B cell (primary cell): ENCODE measurements around the gene AP5S1. TPM values are rescaled to one million over a fixed set of nuclear protein-coding genes. Genes with fewer than 3 reads are reported as not detected.

Source experiments
- ATAC-seq: fragments of 200-7000 bp; cut with Tn5 transposase; one replicate; pipeline ENCODE4 v1.10.0; 2021; ENCODE audit warnings: low read depth, mild to moderate bottlenecking, moderate number of reproducible peaks, moderate library complexity
- CTCF ChIA-PET: fragments of 350-600 bp; sonication (Branson Sonifier 250); formaldehyde crosslinking; loops from one replicate; lab custom pipeline; 2021; ENCODE audit warnings: antibody characterized with exemption, inconsistent platforms; lab: Charles Lee
- POLR2A ChIA-PET: fragments of 350-600 bp; sonication (Branson Sonifier 250); formaldehyde crosslinking; loops from one replicate; lab custom pipeline; 2021; ENCODE audit warnings: antibody characterized with exemption; lab: Charles Lee
- DNase-seq: peaks from one replicate; pipeline ENCODE4 v3.0.0; 2013
- H2AFZ ChIP-seq: 2 replicates; pipeline ENCODE4 v1.6.1; 2012; ENCODE audit warnings: mild to moderate bottlenecking, low read depth, low read length; ENCODE audit not compliant: insufficient read depth, poor library complexity, severe bottlenecking
- H3K27ac ChIP-seq, 2 donors: 1 replicate in 1 of 2; 2 replicates in 1 of 2; pipeline ENCODE4 v1.5.1; 2012 to 2013; ENCODE audit warnings: low read length in 2 of 2, mild to moderate bottlenecking in 2 of 2, moderate library complexity in 1 of 2
- H3K27me3 ChIP-seq, 4 experiments: fragments of 200-600 bp in 1 of 4; sonication (generic) in 1 of 4; replicated peaks in 1 of 4; 1 replicate in 2 of 4; 2 replicates in 2 of 4; pipeline versions ENCODE4 v1.6.1 to v1.7.0; 2013 to 2016; ENCODE audit warnings: low read length in 3 of 4, mild to moderate bottlenecking in 2 of 4, mixed read lengths in 1 of 4, moderate library complexity in 1 of 4; ENCODE audit not compliant: insufficient read depth in 4 of 4, control insufficient read depth in 3 of 4; ENCODE audit errors: control extremely low read depth in 1 of 4
- H3K36me3 ChIP-seq, 2 experiments: replicated peaks in 1 of 2; 1 replicate in 1 of 2; 2 replicates in 1 of 2; pipeline versions ENCODE4 v1.6.1 to v1.7.1; 2013; ENCODE audit warnings: low read length in 1 of 2; ENCODE audit not compliant: insufficient read depth in 2 of 2, control insufficient read depth in 1 of 2; ENCODE audit errors: control extremely low read depth in 1 of 2, extremely low read depth in 1 of 2
- H3K4me1 ChIP-seq, 2 donors: fragments of 200-600 bp in 1 of 2; sonication (generic) in 1 of 2; 1 replicate in 1 of 2; 2 replicates in 1 of 2; pipeline versions ENCODE4 v1.5.1 to v1.6.1; 2013 to 2017; ENCODE audit warnings: low read length in 2 of 2; ENCODE audit not compliant: control insufficient read depth in 2 of 2, insufficient read depth in 2 of 2
- H3K4me2 ChIP-seq: replicated peaks from 2 replicates; pipeline ENCODE3; 2012; ENCODE audit warnings: mild to moderate bottlenecking, low read depth, low read length; ENCODE audit not compliant: poor library complexity, severe bottlenecking
- H3K4me3 ChIP-seq, 5 experiments: fragments of 200-600 bp in 1 of 5; sonication (generic) in 1 of 5; 1 replicate in 3 of 5; 2 replicates in 2 of 5; pipeline versions ENCODE4 v1.5.1 to v1.7.0; 2011 to 2016; ENCODE audit warnings: low read length in 4 of 5, mild to moderate bottlenecking in 4 of 5, low read depth in 2 of 5, control low read depth in 1 of 5, moderate library complexity in 1 of 5; ENCODE audit not compliant: insufficient read depth in 1 of 5; ENCODE audit errors: control extremely low read depth in 1 of 5, extremely low read depth in 1 of 5
- H3K79me2 ChIP-seq: fragments of 200-600 bp; sonication (generic); one replicate; pipeline ENCODE4 v1.6.0; 2016; ENCODE audit warnings: low read length; ENCODE audit not compliant: control insufficient read depth, insufficient read depth
- H3K9ac ChIP-seq: fragments of 200-600 bp; sonication (generic); 2 replicates; pipeline ENCODE4 v1.6.1; 2017; ENCODE audit warnings: mild to moderate bottlenecking, low read length, moderate library complexity
- H3K9me3 ChIP-seq, 3 donors: one replicate each; pipeline versions ENCODE4 v1.6.1 to v1.7.1; 2013; ENCODE audit warnings: low read length in 2 of 3; ENCODE audit not compliant: control insufficient read depth in 2 of 3, insufficient read depth in 1 of 3; ENCODE audit errors: control extremely low read depth in 1 of 3
- H4K20me1 ChIP-seq: 2 replicates; pipeline ENCODE4 v1.6.0; 2012; ENCODE audit warnings: mild to moderate bottlenecking, low read length; ENCODE audit not compliant: insufficient read depth, control insufficient read depth, poor library complexity, severe bottlenecking
- H3K27ac Mint-ChIP-seq: one replicate; pipeline ENCODE4 v1.8.0; 2021; ENCODE audit warnings: mixed read lengths
- H3K27me3 Mint-ChIP-seq: one replicate; pipeline ENCODE4 v1.8.0; 2021; ENCODE audit warnings: mixed read lengths
- H3K4me1 Mint-ChIP-seq: one replicate; pipeline ENCODE4 v1.8.0; 2021; ENCODE audit warnings: mixed read lengths
- H3K4me3 Mint-ChIP-seq: one replicate; pipeline ENCODE4 v1.8.0; 2021; ENCODE audit warnings: mixed read lengths
- H3K9me3 Mint-ChIP-seq: one replicate; pipeline ENCODE4 v1.8.0; 2022; ENCODE audit warnings: mixed read lengths; ENCODE audit not compliant: insufficient read depth
- CTCF ChIP-seq: fragments of 200-600 bp; IDR thresholded peaks from one replicate; pipeline ENCODE4 v1.8.0; 2022; ENCODE audit warnings: antibody characterized with exemption, mild to moderate bottlenecking
- EZH2 ChIP-seq: IDR thresholded peaks from 2 replicates; pipeline ENCODE4 v1.6.1; 2012; ENCODE audit warnings: borderline replicate concordance, low read depth, mild to moderate bottlenecking, moderate library complexity, low read length; ENCODE audit not compliant: insufficient read depth, poor library complexity, severe bottlenecking
- intact Hi-C: fragments of 100-400 bp; cut with micrococcal nuclease; formaldehyde crosslinking; loops from one replicate; pipeline ENCODE4 v1.10.0; 2022
- polyA plus RNA-seq: library from polyadenylated mRNA; depleted of rRNA; stranded (reverse); fragments of >200 nt; gene quantifications from 2 replicates; pipeline ENCODE4 v1.2.3, GENCODE V29; 2012
- total RNA-seq, 2 donors: library from RNA; stranded (reverse); fragments of 120-200 nt in 1 of 2; gene quantifications; 1 replicate in 1 of 2; 2 replicates in 1 of 2; pipeline versions ENCODE4 v1.2.3 to v1.2.4, GENCODE V29; 2013 to 2022

AP5S1 gene
- total and polyA plus RNA-seq, 2 donors (not counting 1 experiment from before 2014, with no cell fraction given) = 9.2 to 12.6 TPM

GRCh38 chr20:3876676-3877075 is 56.3 kb downstream of the AP5S1 start:
- POLR2A ChIA-PET = no interaction called here
- CTCF ChIA-PET = interaction anchor here (1.3 kb wide), 1 partner anchor 21 kb away, joined by 3 read pairs; no protein-coding TSS in a partner anchor
- Mint-ChIP-seq H3K27me3 (no peaks in the 10 kb centered on the region), H3K27ac (no peak overlapping the region), H3K9me3 (no peaks in the 10 kb centered on the region), H3K4me3 (no peak overlapping the region), H3K4me1 (peaks cover 18% of the 10 kb centered on the region)
- H4K20me1 ChIP-seq = peaks cover 17% of the 10 kb centered on the region
- H3K4me2 ChIP-seq = no peak overlapping the region
- no peak overlapping the region for H3K27ac ChIP-seq
- no peaks in the 10 kb centered on the region for H3K4me1 ChIP-seq
- H3K36me3 ChIP-seq = peaks cover 0 to 14% of the 10 kb centered on the region in 2 experiments
- H3K9ac ChIP-seq = no peak overlapping the region
- intact Hi-C loops = no loop called here
- DNase-seq = no peak
- H3K27me3 ChIP-seq = no peaks in the 10 kb centered on the region
- no peak overlapping the region for H3K4me3 ChIP-seq
- no peak for ATAC-seq
- no peak for TF ChIP-seq EZH2
- TF ChIP-seq CTCF = no peak
- H3K9me3 ChIP-seq = no peaks in the 10 kb centered on the region
- peaks cover 18% of the 10 kb centered on the region for H3K79me2 ChIP-seq
- no peak overlapping the region for H2AFZ ChIP-seq

Other genes starting within 250 kb of the AP5S1 start
- gene GFRA4, start 157.1 kb upstream of the AP5S1 start, total RNA-seq = not detected in 2 replicates
- gene GFRA4, start 157.1 kb upstream of the AP5S1 start, polyA plus RNA-seq = not detected in 2 replicates
- gene ADAM33, start 138.5 kb upstream of the AP5S1 start, total RNA-seq = not detected in 2 replicates
- not detected in 2 replicates for gene ADAM33, start 138.5 kb upstream of the AP5S1 start, polyA plus RNA-seq
- 0.15 TPM in 2 replicates for gene SIGLEC1, start 107.9 kb upstream of the AP5S1 start, total RNA-seq
- 0.06 and 0.13 TPM in 2 replicates for gene SIGLEC1, start 107.9 kb upstream of the AP5S1 start, polyA plus RNA-seq
- gene HSPA12B, start 87.9 kb upstream of the AP5S1 start, total RNA-seq = not detected in 2 replicates
- gene HSPA12B, start 87.9 kb upstream of the AP5S1 start, polyA plus RNA-seq = not detected in 2 replicates
- 18.4 and 19.1 TPM in 2 replicates for gene ADISSP, start 52.8 kb upstream of the AP5S1 start, total RNA-seq
- 20.0 and 28.8 TPM in 2 replicates for gene ADISSP, start 52.8 kb upstream of the AP5S1 start, polyA plus RNA-seq
- gene SPEF1, start 39.1 kb upstream of the AP5S1 start, total RNA-seq = not detected in 2 replicates
- gene SPEF1, start 39.1 kb upstream of the AP5S1 start, polyA plus RNA-seq = not detected in 2 replicates
- 43.7 and 46.4 TPM in 2 replicates for gene CENPB, start 33.8 kb upstream of the AP5S1 start, total RNA-seq
- 11.2 and 13.3 TPM in 2 replicates for gene CENPB, start 33.8 kb upstream of the AP5S1 start, polyA plus RNA-seq
- gene CDC25B, start 24.2 kb upstream of the AP5S1 start, total RNA-seq = 72.3 and 77.3 TPM in 2 replicates
- gene CDC25B, start 24.2 kb upstream of the AP5S1 start, polyA plus RNA-seq = 114 and 196 TPM in 2 replicates
- gene MAVS, start 26.3 kb downstream of the AP5S1 start, total RNA-seq = 52.2 and 53.3 TPM in 2 replicates
- gene MAVS, start 26.3 kb downstream of the AP5S1 start, polyA plus RNA-seq = 14.7 and 17.2 TPM in 2 replicates
- gene PANK2, start 68.8 kb downstream of the AP5S1 start, total RNA-seq = 63.3 and 70.6 TPM in 2 replicates
- gene PANK2, start 68.8 kb downstream of the AP5S1 start, polyA plus RNA-seq = 17.9 and 20.5 TPM in 2 replicates
- 9.9 and 10.3 TPM in 2 replicates for gene RNF24, start 195.0 kb downstream of the AP5S1 start, total RNA-seq
- 1.3 and 1.4 TPM in 2 replicates for gene RNF24, start 195.0 kb downstream of the AP5S1 start, polyA plus RNA-seq